HepG2 (cell line): ENCODE results near the gene SF1. TPM values are rescaled to one million over a fixed set of nuclear protein-coding genes. Genes with fewer than 3 reads are reported as not detected.

Source experiments
- ATAC-seq: fragments of 200-7000 bp; cut with Tn5 transposase; 3 replicates; pipeline ENCODE4 v1.9.1; 2020; ENCODE audit warnings: mild to moderate bottlenecking, moderate library complexity
- BruUV-seq: library from RNA; stranded (reverse); fragments of 400-500 nt; replicated peaks from 2 replicates; lab custom pipeline; 2021; lab: Mats Ljungman, UMichigan
- CTCF ChIA-PET: fragments of 300-600 bp; formaldehyde crosslinking; extraction: SDS; loops from one replicate; lab custom pipeline; 2021; ENCODE audit warnings: low total read pairs, inconsistent platforms, low intra/inter-chr PET ratio; lab: Yijun Ruan, JAX
- POLR2A ChIA-PET: fragments of 350-600 bp; sonication (Branson Sonifier 250); formaldehyde crosslinking; loops from one replicate; lab custom pipeline; 2020; ENCODE audit warnings: antibody characterized with exemption, inconsistent platforms; lab: Yijun Ruan, JAX
- DNase-seq: peaks from one replicate; pipeline ENCODE4 v3.0.0-alpha.2; 2015; ENCODE audit warnings: low spot score
- FAIRE-seq: peaks from 3 replicates; lab custom pipeline; 2011; peaks lifted over from hg19 to GRCh38; lab: Jason Lieb, UNC
- H2AFZ ChIP-seq: one replicate; pipeline ENCODE4 v1.6.1; 2011; ENCODE audit warnings: low read length, inconsistent platforms
- H3K27ac ChIP-seq: fragments of 300-600 bp; 3 replicates; pipeline ENCODE4 v1.8.0; 2011; ENCODE audit warnings: mixed run types, mild to moderate bottlenecking, mixed read lengths, low read length, inconsistent platforms; ENCODE audit not compliant: insufficient read depth; ENCODE audit errors: extremely low read length
- H3K27me3 ChIP-seq, 2 experiments: fragments of 200-600 bp in 1 of 2; 2 replicates in 1 of 2; 3 replicates in 1 of 2; pipeline versions ENCODE4 v1.6.0 to v1.8.0; 2011; ENCODE audit warnings: low read length in 2 of 2, mild to moderate bottlenecking in 2 of 2, moderate library complexity in 2 of 2, inconsistent platforms in 1 of 2; ENCODE audit not compliant: insufficient read depth in 2 of 2, control insufficient read depth in 1 of 2
- H3K36me3 ChIP-seq, 2 experiments: fragments of 200-600 bp in 1 of 2; replicated peaks in 1 of 2; 2 replicates in 1 of 2; 3 replicates in 1 of 2; pipeline versions ENCODE4 v1.5.1 to v1.8.0; 2011; ENCODE audit warnings: low read length in 2 of 2, inconsistent platforms in 1 of 2; ENCODE audit not compliant: insufficient read depth in 2 of 2, control insufficient read depth in 1 of 2
- H3K4me1 ChIP-seq: 2 replicates; pipeline ENCODE4 v1.5.1; 2012; ENCODE audit warnings: low read length, inconsistent platforms; ENCODE audit not compliant: insufficient read depth
- H3K4me2 ChIP-seq: 2 replicates; pipeline ENCODE4 v1.6.0; 2011; ENCODE audit warnings: low read depth, low read length, inconsistent platforms
- H3K4me3 ChIP-seq, 3 experiments: fragments of 200-600 bp in 1 of 3; sonication (generic), shearing (Covaris generic) in 1 of 3; replicated peaks in 1 of 3; 2 replicates each; pipeline ENCODE4 v1.5.1; 2011 to 2016; ENCODE audit warnings: low read length in 3 of 3, inconsistent platforms in 2 of 3, low read depth in 2 of 3, mild to moderate bottlenecking in 2 of 3, control low read depth in 1 of 3, mixed read lengths in 1 of 3; ENCODE audit not compliant: insufficient read depth in 1 of 3
- H3K79me2 ChIP-seq: one replicate; pipeline ENCODE4 v1.6.1; 2011; ENCODE audit warnings: low read length, inconsistent platforms; ENCODE audit not compliant: insufficient read depth
- H3K9ac ChIP-seq: 2 replicates; pipeline ENCODE4 v1.6.0; 2011; ENCODE audit warnings: mild to moderate bottlenecking, low read depth, low read length, inconsistent platforms; ENCODE audit not compliant: insufficient read depth
- H3K9me3 ChIP-seq: 2 replicates; pipeline ENCODE4 v1.5.1; 2012; ENCODE audit warnings: mild to moderate bottlenecking, low read length
- H4K20me1 ChIP-seq: 2 replicates; pipeline ENCODE4 v1.6.0; 2011; ENCODE audit warnings: inconsistent platforms, mild to moderate bottlenecking, low read length, moderate library complexity; ENCODE audit not compliant: insufficient read depth
- CHCHD3 ChIP-seq: sonication (generic); formaldehyde crosslinking; IDR thresholded peaks from 2 replicates; pipeline ENCODE4 v1.8.0; 2022; ENCODE audit warnings: mild to moderate bottlenecking, missing genetic modification reagents, moderate library complexity
- MATR3 ChIP-seq: sonication (generic); formaldehyde crosslinking; IDR thresholded peaks from 2 replicates; pipeline ENCODE4 v1.4.0; 2020; ENCODE audit warnings: missing genetic modification reagents
- MBD4 ChIP-seq: IDR thresholded peaks from 2 replicates; pipeline ENCODE4 v1.6.1; 2012; ENCODE audit warnings: low read length, inconsistent platforms, borderline replicate concordance
- NFAT5 ChIP-seq: sonication (generic); formaldehyde crosslinking; IDR thresholded peaks from 2 replicates; pipeline ENCODE4 v1.4.0; 2020; ENCODE audit warnings: missing genetic modification reagents
- NFYB ChIP-seq: sonication (generic); formaldehyde crosslinking; IDR thresholded peaks from 2 replicates; pipeline ENCODE4 v1.4.0; 2020; ENCODE audit warnings: missing genetic modification reagents
- ZKSCAN8 ChIP-seq: IDR thresholded peaks from 2 replicates; pipeline ENCODE4 v1.6.1; 2016; ENCODE audit warnings: borderline replicate concordance, missing genetic modification reagents, missing compliant biosample characterization
- ZNF616 ChIP-seq: sonication (generic); formaldehyde crosslinking; IDR thresholded peaks from 2 replicates; pipeline ENCODE4 v1.5.0; 2020; ENCODE audit warnings: low read depth, mild to moderate bottlenecking, missing genetic modification reagents
- ZNF678 ChIP-seq: sonication (generic); formaldehyde crosslinking; IDR thresholded peaks from 2 replicates; pipeline ENCODE4 v1.4.0; 2020; ENCODE audit warnings: mild to moderate bottlenecking, missing genetic modification reagents
- WGBS: methylation state at CpG from one replicate; pipeline ENCODE4 v1.1.6; 2017; ENCODE audit warnings: low lambda C conversion rate; 5-methylcytosine and 5-hydroxymethylcytosine counted together
- in situ Hi-C: cut with HindIII; loops from 2 replicates; pipeline ENCODE4 v1.10.0; 2017; ENCODE audit warnings: low pct_unique_long_range_greater_than_20kb; ENCODE audit not compliant: extremely low pct_ligation_motif_present
- intact Hi-C: fragments of 100-400 bp; cut with micrococcal nuclease; formaldehyde crosslinking; loops from one replicate; pipeline ENCODE4 v1.10.0; 2022; ENCODE audit not compliant: unreplicated experiment
- polyA plus RNA-seq, 8 experiments: library from polyadenylated mRNA; depleted of rRNA in 3 of 8; stranded (reverse) in 7 of 8; unstranded in 1 of 8; fragments of >200 nt; fragmentation: Illumina TruSeq in 4 of 8; extraction: Trizol in 4 of 8; gene quantifications; 2 replicates each; pipeline versions ENCODE4 v1.2.1 to v1.2.3, GENCODE V29; 2011 to 2016; ENCODE audit warnings: low read depth in 4 of 8, missing spikeins in 1 of 8, mixed read lengths in 1 of 8; ENCODE audit not compliant: insufficient read depth in 1 of 8
- total RNA-seq, 5 experiments: library from RNA; depleted of rRNA; stranded (reverse); fragments of >200 nt; fragmentation: Illumina TruSeq; extraction: Trizol; gene quantifications; 2 replicates each; pipeline ENCODE4 v1.2.3, GENCODE V29; 2016; ENCODE audit warnings: low read depth in 1 of 5

Gene SF1
- total and polyA plus RNA-seq, 2 of the 13 experiments (the other 11 are each of a cell fraction or from before 2014, with no cell fraction given): 55.5 to 70.4 TPM

- TF ChIP-seq NFAT5 (CRISPR knock-in tag) (no peak), ZNF616 (CRISPR knock-in tag) (no peak), MATR3 (CRISPR knock-in tag) (no peak), ZNF678 (no peak), ZKSCAN8 (CRISPR knock-in tag) (no peak), CHCHD3 (no peak)
These were observed 49.1 kb upstream of the SF1 start (continued) for GRCh38 chr11:64827451-64827839.

DNA sequence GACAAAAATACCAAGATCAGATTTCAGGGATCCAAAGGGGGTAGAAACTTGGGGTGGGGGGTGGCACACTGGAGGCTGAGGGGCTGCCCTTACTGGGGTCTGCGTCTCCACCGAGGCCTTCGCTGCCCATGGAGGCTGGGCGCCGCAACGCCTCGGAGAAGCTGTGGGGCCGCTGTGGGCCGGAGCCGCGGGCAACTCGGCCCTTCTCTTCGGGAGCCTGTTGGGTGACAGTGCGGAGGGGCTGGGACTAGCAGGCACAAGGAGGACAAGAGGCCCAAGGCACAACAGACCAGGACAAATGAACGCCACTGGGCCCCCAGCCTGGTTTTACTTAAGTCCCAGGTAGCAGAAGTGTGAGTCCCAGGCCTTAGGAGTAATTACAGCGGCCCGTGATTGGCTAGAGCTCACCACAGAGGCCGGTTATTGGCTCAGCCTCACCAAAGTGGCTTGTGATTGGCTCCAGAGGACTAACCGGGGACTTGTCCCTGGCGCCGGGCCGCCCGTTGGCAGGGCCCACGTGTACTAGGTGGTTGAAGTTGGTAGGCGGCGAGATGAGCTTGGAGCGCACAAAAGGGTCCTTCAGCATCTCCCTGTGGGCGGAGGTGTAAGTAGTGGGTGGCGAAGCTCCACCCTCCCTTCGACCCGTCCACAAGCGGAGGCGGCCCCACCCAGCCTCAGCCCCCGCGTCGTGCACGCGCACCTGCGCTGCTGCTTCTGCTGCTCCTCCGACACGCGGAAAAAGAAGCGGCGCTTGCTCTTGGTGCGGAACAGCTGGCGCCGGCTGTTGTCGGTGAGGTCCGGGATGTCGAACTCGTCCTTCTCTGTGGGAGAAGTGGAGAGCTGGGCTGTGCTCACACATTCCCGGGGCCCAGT is 48.5 kb upstream of the SF1 start:
- Histone ChIP-seq H3K27me3 (no peaks in the 10 kb centered on the region), H4K20me1 (no peaks in the 10 kb centered on the region), H3K4me3 (no peak overlapping the region), H3K79me2 (no peaks in the 10 kb centered on the region), H3K4me2 (no peak overlapping the region), H3K4me1 (no peaks in the 10 kb centered on the region)
- DNase-seq: no peak
- intact Hi-C loops (no loop called here), in situ Hi-C loops (no loop called here)
- WGBS: 92% methylated on average over 35 of the region's 52 CpGs
- FAIRE-seq: no peak
- no TSS peak for BruUV-seq
- POLR2A ChIA-PET: interaction anchor here (0.8 kb wide), 1 partner anchor 26 kb away, joined by 3 read pairs; no protein-coding TSS in a partner anchor
- TF ChIP-seq NFYB (CRISPR knock-in tag) (peak; percentile 35; the same call in 1 of the 2 replicates), MBD4 (no peak)
- TF ChIP-seq, all 625 proteins: peak for 1
- ATAC-seq: no peak
- Histone ChIP-seq H3K9ac (no peak overlapping the region), H3K36me3 (no peaks in the 10 kb centered on the region), H2AFZ (no peak overlapping the region), H3K27ac (no peak overlapping the region), H3K9me3 (no peaks in the 10 kb centered on the region)
- CTCF ChIA-PET: no interaction called here
